Measurements from ENCODE around the gene RPP14. TPM values are rescaled to one million over a fixed set of nuclear protein-coding genes. Genes with fewer than 3 reads are reported as not detected.

Gene RPP14
- total and polyA plus RNA-seq, 2 of the 4 experiments (the other 2 are of a cell fraction), result 6.6 to 7.8 TPM

- H3K18ac ChIP-seq (ENCODE audit: low read depth, low read length), result no peak overlapping the region
- no peak overlapping the region for H2BK20ac ChIP-seq (ENCODE audit: low read depth, low read length)
- WGBS, 2 experiments (ENCODE audit: extremely low coverage in 2 of 2, insufficient read length in 1 of 2), result 100% methylated on average over 1 of the region's 4 CpGs; no CpG with 5 or more reads in 1 of the 2 experiments
- H4K91ac ChIP-seq (ENCODE audit: insufficient read depth, low read depth, low read length), result no peak overlapping the region
- H3K9me3 ChIP-seq (ENCODE audit: control insufficient read depth, insufficient read depth, low read length), result no peaks in the 10 kb centered on the region
- H3K36me3 ChIP-seq (ENCODE audit: control insufficient read depth, insufficient read depth, low read length), result peaks cover 9% of the 10 kb centered on the region; the same call in 1 of the 2 replicates
- no peak overlapping the region for H2BK120ac ChIP-seq (ENCODE audit: low read depth, low read length)
- H2AFZ ChIP-seq (replicated peaks; ENCODE audit: low read length, poor library complexity), result no peak overlapping the region
- DNase-seq (no peak), ATAC-seq (ENCODE audit: low read depth) (no peak)
- H3K27ac ChIP-seq (ENCODE audit: insufficient read depth, low read length), result no peak overlapping the region
- no peak overlapping the region for H4K5ac ChIP-seq (ENCODE audit: low read depth, low read length)
- ChIA-PET CTCF (interaction anchor here (1.2 kb wide), 1 partner anchor 9 kb away, joined by 4 read pairs; no protein-coding TSS in a partner anchor), POLR2A (ENCODE audit: unreplicated experiment) (no interaction called here)
- no peak overlapping the region for H3K23ac ChIP-seq (ENCODE audit: low read depth, low read length)
- BruUV-seq (replicated peaks), result no TSS peak
- no peak overlapping the region for H2AK9ac ChIP-seq (replicated peaks; ENCODE audit: low read depth, low read length, poor library complexity)
- in situ Hi-C loops (cut with MboI; ENCODE audit: low sequenced_read_pairs) (no loop called here), intact Hi-C loops (cut with micrococcal nuclease) (no loop called here), dilution Hi-C loops (cut with HindIII; ENCODE audit: low sequenced_read_pairs, unreplicated experiment) (no loop called here)
- peaks cover 47 to 70% of the 10 kb centered on the region in 2 experiments for H3K79me1 ChIP-seq (ENCODE audit: low read depth in 1 of 2, low read length in 2 of 2)
- no peak overlapping the region for H2AK5ac ChIP-seq (ENCODE audit: low read depth, low read length)
- H3K56ac ChIP-seq (ENCODE audit: extremely low read depth, insufficient read depth, low read length), result no peak overlapping the region
- H3K14ac ChIP-seq (replicated peaks; ENCODE audit: low read depth, low read length), result no peak overlapping the region
- peaks cover 21% of the 10 kb centered on the region; the same call in 1 of the 2 replicates for H4K20me1 ChIP-seq (ENCODE audit: insufficient read depth, low read length)
- H2BK5ac ChIP-seq (ENCODE audit: low read depth, low read length, poor library complexity, severe bottlenecking), result no peak overlapping the region
- no peak overlapping the region for H3K4me2 ChIP-seq (ENCODE audit: low read depth, low read length)
- no peaks in the 10 kb centered on the region for H3K27me3 ChIP-seq (ENCODE audit: control insufficient read depth, insufficient read depth, low read length)
- TF ChIP-seq RAD21 (IDR thresholded peaks at IDR 0.05; ENCODE audit: low read length), result no peak
- no peak for TF ChIP-seq MXI1 (IDR thresholded peaks at IDR 0.05; ENCODE audit: borderline replicate concordance, low read depth, low read length)
- no peak for TF ChIP-seq SMC3 (IDR thresholded peaks at IDR 0.05; ENCODE audit: low read depth, low read length)
- no peak for TF ChIP-seq CHD1 (IDR thresholded peaks at IDR 0.05; ENCODE audit: low read depth, low read length)
- TF ChIP-seq FOS (IDR thresholded peaks at IDR 0.05; ENCODE audit: low read depth, low read length), result no peak
- peaks cover 16% of the 10 kb centered on the region for H3K4me1 ChIP-seq (ENCODE audit: control insufficient read depth, insufficient read depth, low read length)
- H3K4ac ChIP-seq (ENCODE audit: low read depth, low read length), result no peak overlapping the region
- H2BK15ac ChIP-seq (ENCODE audit: low read depth, low read length), result no peak overlapping the region
- peaks cover 25% of the 10 kb centered on the region for H3K9me1 ChIP-seq (ENCODE audit: insufficient read depth, low read length)
- H3K4me3 ChIP-seq (ENCODE audit: insufficient read depth, low read depth, low read length), result no peak overlapping the region
- H3K9ac ChIP-seq (ENCODE audit: low read depth, low read length), result no peak overlapping the region
- no peak overlapping the region for H4K8ac ChIP-seq (ENCODE audit: low read depth in 2 of 2, low read length in 2 of 2)
These were observed 39.4 kb downstream of the RPP14 start for GRCh38 chr3:58345457-58345856.
